HG03039 (cell line): ENCODE data around the gene ITGA3.

Source experiments
- ATAC-seq: cut with Tn5 transposase; IDR thresholded peaks from one replicate; pipeline ENCODE4 v1.9.1; 2021; ENCODE audit warnings: mild to moderate bottlenecking, moderate library complexity; ENCODE audit not compliant: unreplicated experiment

ITGA3 gene

GRCh38 chr17:50090971-50091917 lies 35.3 kb downstream of the ITGA3 start:
- no peak for ATAC-seq

DNA sequence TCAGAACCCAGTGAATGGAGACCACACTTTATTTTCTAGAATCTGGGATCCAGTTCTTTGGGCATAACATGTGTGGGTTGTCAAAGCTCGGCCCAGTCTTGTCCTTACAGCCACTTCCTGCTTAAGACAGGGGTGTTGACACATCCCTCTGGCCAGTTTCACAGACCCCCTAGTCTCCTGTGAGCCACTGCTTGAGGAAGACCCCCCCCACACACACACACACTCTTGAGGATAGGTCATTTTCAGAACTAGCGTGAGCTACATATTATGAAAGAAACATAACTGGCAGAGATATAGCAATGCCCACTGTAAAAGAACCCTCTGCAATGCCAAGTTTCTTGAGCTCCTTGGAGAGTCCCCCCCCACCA lies 36.0 kb downstream of the ITGA3 start:
- ATAC-seq, result no peak

DNA sequence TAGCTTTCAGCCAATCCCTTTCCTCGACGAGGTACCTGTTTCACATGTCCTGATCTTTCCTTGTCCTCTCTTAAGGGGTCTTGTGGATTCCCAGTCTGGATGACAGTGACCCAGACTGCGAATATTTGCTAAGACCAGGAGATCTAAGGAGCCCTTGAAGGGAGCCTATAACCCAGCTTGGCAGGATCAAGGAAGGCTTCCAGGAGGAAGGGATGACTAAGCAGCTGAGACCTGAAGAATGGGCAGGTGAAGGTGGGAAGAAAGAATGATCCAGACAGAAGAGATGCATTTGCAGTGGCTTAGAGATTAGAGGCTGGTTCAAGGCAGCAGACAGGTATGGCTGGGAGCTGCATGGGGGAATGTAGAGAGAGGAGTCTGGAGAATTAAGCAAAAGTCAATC lies 37.3 kb downstream of the ITGA3 start:
- no peak for ATAC-seq

DNA sequence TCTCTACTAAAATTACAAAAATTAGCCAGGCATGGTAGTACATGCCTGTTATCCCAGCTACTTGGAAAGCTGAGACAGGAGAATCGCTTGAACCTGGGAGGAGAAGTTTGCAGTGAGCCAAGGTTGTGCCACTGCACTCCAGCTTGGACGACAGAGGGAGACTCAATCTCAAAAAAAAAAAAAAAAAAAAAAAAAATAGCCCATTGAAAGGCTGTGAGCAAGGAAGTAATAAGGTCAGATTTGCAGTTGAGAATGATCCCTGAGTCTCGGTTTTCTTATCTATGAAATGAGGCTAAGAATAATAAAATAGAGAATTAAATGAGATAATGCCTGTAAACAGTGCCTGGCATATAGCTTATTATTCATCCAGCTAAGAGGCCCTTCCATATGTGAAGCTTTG lies 37.9 kb downstream of the ITGA3 start:
- ATAC-seq, result no peak

- ATAC-seq, result no peak
Measured at GRCh38 chr17:50094243-50094752, 38.4 kb downstream of the ITGA3 start.

DNA sequence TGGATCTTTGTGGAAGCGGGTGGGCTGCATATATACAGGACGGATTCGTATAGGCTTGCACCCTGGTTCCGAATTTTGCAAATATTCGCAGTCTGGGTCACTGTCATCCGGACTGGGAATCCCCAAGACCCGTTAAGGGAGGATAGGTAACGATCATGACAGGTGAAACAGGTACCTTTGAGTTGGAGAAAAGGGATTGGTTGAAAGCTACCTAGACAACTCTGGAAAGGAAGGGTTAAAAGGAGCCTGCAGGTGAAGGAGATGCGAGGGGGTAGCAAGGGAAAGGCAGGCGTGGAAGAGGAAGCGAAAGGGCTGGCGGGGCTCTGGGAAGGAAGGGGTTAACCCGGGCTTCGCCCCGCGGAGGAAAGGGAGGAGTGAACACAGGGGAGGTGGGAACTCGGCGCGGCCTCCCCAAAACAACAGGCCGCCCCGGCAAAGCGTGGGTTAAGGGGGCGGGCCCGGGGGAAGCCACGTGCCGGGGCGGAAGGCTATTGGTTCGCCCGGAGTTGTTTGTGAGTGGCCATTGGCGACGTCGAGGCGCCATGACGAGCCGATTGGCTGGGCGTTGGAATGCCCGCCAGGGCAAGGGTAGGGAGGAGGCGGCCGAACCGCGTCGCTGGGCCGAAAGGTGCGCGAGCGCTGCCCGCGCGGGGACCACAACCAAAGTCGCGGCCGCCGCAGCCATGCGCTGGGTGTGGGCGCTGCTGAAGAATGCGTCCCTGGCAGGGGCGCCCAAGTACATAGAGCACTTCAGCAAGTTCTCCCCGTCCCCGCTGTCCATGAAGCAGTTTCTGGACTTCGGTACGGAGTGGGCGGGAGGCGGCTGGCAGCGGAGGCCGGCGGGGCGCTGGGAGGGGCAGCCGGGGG lies 39.1 kb downstream of the ITGA3 start, which contains the start of gene PDK2:
TSS of gene PDK2 (plus strand) at position 599 of the 867 bp plus-strand sequence. CDS start at position 684, 85 bp downstream.
- peak; percentile 89 for ATAC-seq

DNA sequence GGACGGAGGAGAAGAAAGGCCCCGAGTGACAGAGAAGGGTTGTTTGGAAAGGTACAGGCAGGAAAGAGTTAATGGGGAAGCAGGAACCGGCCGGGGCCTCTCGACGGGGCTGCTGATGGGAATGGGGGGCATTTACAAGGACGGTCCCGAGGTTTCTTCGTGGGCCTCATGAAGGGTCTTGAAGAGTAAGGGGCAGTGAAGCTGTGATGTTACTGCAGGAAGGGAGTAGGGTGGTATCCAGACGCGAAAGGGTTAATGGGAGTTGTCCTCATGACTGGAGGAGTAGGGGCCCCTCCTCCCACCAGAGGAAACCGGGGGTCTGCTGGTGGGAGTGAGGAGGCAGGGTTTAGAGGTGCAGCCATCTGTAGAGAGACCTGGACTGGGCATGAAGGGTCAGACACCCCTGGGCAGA lies 39.7 kb downstream of the ITGA3 start:
- no peak for ATAC-seq

DNA sequence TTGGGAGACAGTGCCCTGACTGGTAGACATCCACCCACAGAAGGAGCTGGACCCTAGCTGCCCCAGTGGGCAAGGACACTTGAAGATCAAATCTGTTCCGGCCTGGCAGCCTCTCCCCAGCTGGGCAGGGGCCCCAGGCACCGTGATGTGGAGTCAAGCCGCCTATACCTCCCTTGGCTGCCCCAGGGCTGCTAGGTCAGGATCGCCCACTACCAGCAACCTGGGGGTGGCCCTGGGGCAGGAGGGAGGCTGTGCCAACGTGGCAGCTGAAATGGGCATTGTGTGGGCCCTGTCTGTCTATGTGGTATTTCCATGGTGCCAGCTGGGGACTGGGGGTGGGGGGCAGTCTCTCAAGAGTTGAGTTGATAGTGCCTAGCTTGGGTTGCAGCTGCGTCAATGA lies 40.2 kb downstream of the ITGA3 start:
- ATAC-seq, result no peak

DNA sequence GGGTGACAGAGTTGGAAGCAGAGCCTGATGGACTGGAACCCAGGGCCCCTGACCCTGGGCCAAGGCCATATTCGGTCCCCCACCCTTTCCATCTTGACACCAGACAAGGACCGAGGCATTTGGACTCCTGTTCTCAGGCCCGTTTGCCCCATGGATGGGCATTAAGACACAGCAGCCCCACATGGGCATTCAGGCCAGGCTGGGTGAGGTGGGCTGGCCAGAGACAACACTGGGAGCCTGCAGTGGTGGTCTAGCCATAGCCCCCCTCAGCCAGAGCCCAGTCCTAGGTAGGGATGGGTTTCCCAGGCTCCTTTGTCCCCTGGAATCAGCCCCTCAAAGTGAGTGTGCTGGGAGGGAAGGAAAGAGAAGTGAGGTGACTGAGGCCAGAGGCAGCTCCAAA lies 40.8 kb downstream of the ITGA3 start:
- ATAC-seq, result no peak

- ATAC-seq, result no peak
Measured at GRCh38 chr17:50097455-50097854, 41.5 kb downstream of the ITGA3 start.

DNA sequence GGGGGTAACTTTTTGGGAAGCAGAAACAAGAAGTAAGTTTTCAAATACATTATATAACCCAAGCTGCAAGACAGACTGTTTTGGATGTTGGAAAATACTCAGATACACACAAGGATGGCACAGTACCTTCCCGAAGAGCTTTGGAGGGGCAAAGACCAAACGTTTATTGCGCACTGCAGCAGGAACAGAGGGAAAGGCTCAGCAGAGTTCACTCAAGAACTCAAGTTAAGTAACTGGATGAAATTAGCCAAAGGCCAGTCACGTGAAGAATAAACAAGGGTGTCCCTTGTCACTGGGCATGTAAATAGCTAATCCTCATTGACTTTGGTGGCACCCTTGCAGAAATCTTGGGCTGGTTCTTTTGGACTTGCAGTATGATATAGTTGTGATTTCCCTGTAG lies 42.0 kb downstream of the ITGA3 start:
- ATAC-seq, result no peak

- no peak for ATAC-seq
Measured at GRCh38 chr17:50098583-50098982, 42.7 kb downstream of the ITGA3 start.

- ATAC-seq, result no peak
Measured at GRCh38 chr17:50099003-50099402, 43.1 kb downstream of the ITGA3 start.

DNA sequence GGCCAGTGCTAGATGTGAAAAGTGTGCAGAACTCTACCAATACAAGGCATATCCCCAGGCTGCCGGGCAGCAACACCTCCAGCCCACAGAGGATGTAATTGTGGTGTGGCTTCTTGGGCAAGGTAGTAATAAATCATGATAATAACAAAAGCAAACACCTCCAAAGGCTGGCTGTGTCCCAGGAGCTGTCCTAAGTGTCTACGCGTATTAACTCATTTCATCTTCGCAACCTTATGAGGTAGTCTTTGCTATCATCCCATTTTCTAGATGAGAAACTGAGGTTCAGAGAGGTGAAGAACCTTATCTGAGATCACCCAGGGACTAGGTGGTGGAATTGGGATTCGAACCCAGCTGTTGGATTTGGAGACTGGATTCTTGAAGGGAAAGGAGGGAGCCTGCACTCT lies 44.6 kb downstream of the ITGA3 start:
- no peak for ATAC-seq

DNA sequence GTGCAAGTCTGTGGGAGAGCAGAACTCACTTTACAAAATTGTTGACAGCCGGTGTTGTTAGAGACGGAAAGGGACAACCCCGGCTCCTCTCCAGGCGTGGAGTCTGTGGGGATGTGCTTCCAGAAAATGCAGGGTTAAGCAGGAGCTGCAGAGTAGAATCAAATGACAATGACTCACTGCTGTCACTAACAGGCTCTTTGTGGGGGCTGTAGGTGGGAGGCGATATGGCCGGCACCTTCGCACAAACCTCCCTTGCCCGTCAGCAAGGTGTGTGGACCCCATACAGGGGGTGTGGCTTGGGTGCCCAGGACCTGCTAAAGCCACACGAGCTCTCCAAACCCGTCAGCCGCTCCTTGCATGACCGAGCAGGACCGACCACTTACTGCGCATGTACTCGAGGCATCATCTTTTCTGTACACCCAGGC lies 45.0 kb downstream of the ITGA3 start:
- ATAC-seq, result no peak

- ATAC-seq, result no peak
Measured at GRCh38 chr17:50101346-50102163, 45.6 kb downstream of the ITGA3 start.

DNA sequence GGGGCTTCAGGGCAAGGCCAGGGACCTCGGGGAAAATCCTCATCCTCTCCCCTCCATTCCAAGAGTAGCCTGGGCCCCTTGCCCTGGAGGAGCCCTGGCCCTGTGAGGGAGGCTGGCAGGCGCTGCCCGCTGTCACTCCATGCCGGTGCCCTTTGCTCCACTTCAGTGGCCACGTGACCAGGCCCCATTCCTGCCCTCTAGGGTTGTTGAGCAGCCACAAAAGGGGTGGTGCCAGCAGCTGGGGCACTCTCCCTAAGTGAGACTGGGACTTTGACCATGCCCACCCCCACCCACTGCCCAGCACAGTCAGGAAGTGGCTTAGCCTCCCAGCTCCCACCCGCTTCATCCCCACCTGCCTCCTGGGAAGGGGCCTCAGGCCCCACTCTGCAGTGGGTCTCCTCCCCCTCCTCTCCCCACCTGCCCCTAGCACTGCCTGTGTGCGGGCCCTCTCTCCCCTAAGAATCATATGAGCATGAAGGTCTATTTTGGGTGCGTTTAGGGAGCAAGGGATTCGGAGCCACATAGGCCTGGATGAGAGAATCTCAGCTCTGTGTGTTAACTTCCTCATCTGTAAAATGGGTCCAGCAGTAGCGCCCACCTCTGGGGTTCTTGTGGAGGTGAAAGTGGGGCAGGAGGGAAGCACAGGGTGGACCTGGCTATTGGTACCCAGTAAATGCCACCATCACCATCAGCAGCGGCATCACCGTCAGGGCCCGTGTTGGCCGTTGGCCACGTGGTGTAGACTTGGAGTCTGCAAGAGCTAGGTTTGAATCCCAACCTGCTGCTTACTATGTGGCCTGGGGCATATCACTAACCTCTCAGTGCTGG lies 46.5 kb downstream of the ITGA3 start:
- ATAC-seq, result no peak

DNA sequence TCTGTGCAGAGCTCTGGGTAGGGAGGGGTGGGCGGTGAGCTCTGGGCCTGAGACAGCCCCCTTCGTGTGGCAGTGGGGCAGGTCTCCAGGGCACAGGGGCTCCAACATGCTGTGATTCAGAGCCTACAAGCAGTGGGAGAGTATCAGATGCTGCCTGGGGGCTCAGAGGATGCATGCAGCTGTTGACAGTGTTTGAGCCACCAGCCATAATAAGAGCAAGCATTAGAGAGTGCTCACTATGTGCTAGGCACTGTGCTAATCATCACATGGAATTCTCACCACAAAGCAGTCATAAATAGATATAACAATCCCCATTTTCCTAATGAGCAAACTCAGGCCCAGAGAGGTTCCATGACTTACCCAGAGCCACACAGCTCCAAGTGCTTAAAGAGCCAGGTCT lies 47.3 kb downstream of the ITGA3 start:
- ATAC-seq, result no peak

- ATAC-seq, result no peak
Measured at GRCh38 chr17:50103941-50104340, 48.0 kb downstream of the ITGA3 start.

- no peak for ATAC-seq
Measured at GRCh38 chr17:50105811-50106210, 49.9 kb downstream of the ITGA3 start.
